ENCODE data around the gene EXO1. TPM values are rescaled to one million over a fixed set of nuclear protein-coding genes. Genes with fewer than 3 reads are reported as not detected.

Gene EXO1
- total and polyA plus RNA-seq, 9 of the 15 experiments (the other 6 are each of a cell fraction or from before 2014, with no cell fraction given) = 36.0 to 125 (median 83.9) TPM

DNA sequence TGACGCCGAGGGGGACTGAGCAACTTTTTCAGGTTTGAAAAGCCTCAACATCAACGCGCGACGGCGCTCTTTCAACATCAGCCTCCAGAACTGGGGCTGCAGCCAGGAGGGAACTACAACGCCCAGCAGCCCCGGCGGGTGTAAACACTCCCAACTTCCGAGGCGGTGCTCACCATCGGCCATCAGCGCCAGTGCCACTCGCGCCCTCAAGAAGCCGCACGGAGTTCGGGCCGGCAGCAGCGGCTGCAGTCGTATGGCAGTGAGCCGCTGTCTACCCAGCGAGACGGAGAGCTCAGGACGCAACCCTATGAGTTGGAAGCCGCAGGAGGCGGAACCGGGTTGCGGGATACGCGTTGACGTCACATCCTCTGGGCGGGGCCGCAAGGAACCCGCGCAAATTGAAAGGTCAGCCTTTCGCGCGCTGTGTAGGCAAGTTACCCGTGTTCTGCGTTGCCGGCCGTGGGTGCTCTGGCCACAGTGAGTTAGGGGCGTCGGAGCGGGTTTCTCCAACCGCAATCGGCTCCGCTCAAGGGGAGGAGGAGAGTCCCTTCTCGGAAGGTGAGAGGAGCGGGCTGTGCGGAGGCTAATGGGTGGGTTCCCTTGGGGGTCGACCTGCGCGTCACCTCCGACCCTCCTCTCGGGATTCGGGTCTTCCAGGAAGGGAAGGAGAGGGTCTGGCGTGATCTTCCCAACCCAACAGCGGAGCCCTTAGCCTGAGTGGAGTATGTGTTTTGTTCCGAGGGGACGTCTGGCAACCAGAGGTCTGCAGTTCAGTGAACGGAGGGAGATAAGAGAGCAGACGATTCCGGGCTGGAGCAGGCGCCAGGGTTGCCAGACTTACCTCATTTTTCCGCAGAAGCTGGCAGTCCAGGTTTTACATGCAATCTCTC, at the start of gene EXO1 (continued):
- TF ChIP-seq ID3 (CRISPR knock-in tag; IDR thresholded peaks at IDR 0.05) = no peak
- TF ChIP-seq ID3 (tag; IDR thresholded peaks at IDR 0.05) = peak; percentile 100
- TF ChIP-seq UBTF (IDR thresholded peaks at IDR 0.05; ENCODE audit: borderline replicate concordance in 1 of 2, low read depth in 2 of 2, low read length in 2 of 2) = no peak
- no peak for TF ChIP-seq MCM5 (IDR thresholded peaks at IDR 0.05; ENCODE audit: low read depth)
- TF ChIP-seq GATAD2A (IDR thresholded peaks at IDR 0.05) = 0 out of 2 replicates have a peak, but pooled peaks have one; percentile 27
- peak; percentile 58; the same call in 1 of the 2 replicates for TF ChIP-seq SMARCE1 (IDR thresholded peaks at IDR 0.05)
- TF ChIP-seq FOXP1 (CRISPR knock-in tag; IDR thresholded peaks at IDR 0.05) = peak; percentile 92; the same call in 1 of the 2 replicates
- TF ChIP-seq, protein P1, sequence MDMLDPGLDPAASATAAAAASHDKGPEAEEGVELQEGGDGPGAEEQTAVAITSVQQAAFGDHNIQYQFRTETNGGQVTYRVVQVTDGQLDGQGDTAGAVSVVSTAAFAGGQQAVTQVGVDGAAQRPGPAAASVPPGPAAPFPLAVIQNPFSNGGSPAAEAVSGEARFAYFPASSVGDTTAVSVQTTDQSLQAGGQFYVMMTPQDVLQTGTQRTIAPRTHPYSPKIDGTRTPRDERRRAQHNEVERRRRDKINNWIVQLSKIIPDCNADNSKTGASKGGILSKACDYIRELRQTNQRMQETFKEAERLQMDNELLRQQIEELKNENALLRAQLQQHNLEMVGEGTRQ (CRISPR knock-in tag; IDR thresholded peaks at IDR 0.05) = no peak
- TF ChIP-seq ZNF384 (IDR thresholded peaks at IDR 0.05; ENCODE audit: low read depth, low read length) = peak; percentile 83
- TF ChIP-seq ELF2 (CRISPR knock-in tag; IDR thresholded peaks at IDR 0.05) = 0 out of 2 replicates have a peak, but pooled peaks have one; percentile 37
- no peak for TF ChIP-seq BRF1 (IDR thresholded peaks at IDR 0.05; ENCODE audit: borderline replicate concordance, extremely low read depth, insufficient read length)
- TF ChIP-seq SOX6 (IDR thresholded peaks at IDR 0.05) = peak; percentile 26; the same call in 1 of the 2 replicates
- TF ChIP-seq KLF1 (tag; IDR thresholded peaks at IDR 0.05) = peak; percentile 76
- no peak for TF ChIP-seq ELF4 (CRISPR knock-in tag; IDR thresholded peaks at IDR 0.05)
- TF ChIP-seq, protein P2, sequence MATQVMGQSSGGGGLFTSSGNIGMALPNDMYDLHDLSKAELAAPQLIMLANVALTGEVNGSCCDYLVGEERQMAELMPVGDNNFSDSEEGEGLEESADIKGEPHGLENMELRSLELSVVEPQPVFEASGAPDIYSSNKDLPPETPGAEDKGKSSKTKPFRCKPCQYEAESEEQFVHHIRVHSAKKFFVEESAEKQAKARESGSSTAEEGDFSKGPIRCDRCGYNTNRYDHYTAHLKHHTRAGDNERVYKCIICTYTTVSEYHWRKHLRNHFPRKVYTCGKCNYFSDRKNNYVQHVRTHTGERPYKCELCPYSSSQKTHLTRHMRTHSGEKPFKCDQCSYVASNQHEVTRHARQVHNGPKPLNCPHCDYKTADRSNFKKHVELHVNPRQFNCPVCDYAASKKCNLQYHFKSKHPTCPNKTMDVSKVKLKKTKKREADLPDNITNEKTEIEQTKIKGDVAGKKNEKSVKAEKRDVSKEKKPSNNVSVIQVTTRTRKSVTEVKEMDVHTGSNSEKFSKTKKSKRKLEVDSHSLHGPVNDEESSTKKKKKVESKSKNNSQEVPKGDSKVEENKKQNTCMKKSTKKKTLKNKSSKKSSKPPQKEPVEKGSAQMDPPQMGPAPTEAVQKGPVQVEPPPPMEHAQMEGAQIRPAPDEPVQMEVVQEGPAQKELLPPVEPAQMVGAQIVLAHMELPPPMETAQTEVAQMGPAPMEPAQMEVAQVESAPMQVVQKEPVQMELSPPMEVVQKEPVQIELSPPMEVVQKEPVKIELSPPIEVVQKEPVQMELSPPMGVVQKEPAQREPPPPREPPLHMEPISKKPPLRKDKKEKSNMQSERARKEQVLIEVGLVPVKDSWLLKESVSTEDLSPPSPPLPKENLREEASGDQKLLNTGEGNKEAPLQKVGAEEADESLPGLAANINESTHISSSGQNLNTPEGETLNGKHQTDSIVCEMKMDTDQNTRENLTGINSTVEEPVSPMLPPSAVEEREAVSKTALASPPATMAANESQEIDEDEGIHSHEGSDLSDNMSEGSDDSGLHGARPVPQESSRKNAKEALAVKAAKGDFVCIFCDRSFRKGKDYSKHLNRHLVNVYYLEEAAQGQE (IDR thresholded peaks at IDR 0.05; ENCODE audit: borderline replicate concordance) = no peak
- TF ChIP-seq, protein P2 (CRISPR knock-in tag; IDR thresholded peaks at IDR 0.05; ENCODE audit: low read depth) = peak; percentile 71
- no peak for TF ChIP-seq KDM1A (IDR thresholded peaks at IDR 0.05)
